ENCODE measurements around the gene SCPEP1. TPM values are rescaled to one million over a fixed set of nuclear protein-coding genes. Genes with fewer than 3 reads are reported as not detected.
A peak's percentile ranks its signal among the peaks of the same experiment; 100 is the strongest.

Gene SCPEP1
- total RNA-seq, 2 experiments from 2014 or later: 16.0 to 16.2 TPM

DNA sequence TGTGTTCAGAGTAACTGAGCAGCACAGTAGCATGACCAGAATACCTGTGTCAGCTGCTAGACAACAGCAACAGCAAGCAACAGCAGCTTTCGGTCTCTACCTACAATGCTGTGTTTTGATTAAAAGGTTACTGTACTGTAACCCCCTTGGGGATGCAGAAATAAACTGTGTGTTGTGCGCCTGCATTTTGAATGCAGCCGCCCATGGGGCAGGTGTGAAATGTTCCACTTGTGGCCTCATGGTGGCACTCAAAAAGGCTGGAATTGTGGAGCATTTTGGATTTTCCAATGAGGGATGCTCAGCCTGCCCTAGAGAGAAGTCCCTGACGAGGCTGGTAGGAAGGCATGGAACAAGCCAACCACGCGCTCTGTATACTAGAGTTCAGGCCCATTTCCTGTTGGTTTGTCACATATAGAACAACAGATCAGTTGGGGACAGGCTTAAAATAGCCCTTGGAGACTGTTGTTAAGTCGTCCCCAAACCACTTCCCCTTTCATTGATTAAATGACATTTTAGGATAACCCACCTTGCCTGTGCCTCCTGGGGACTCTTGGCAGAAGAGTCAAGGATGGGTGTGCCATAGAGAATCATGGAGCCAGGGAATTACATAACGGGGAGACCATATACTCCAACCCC lies 27.1 kb downstream of the SCPEP1 start:
- H3K4me3 Mint-ChIP-seq: no peak overlapping the region
- H3K9me3 Mint-ChIP-seq: no peaks in the 10 kb centered on the region
- H3K27ac Mint-ChIP-seq: peak overlapping the region; percentile 30
- H3K36me3 Mint-ChIP-seq: peaks cover 1% of the 10 kb centered on the region
- H3K4me1 Mint-ChIP-seq: peaks cover 7% of the 10 kb centered on the region
- no peaks in the 10 kb centered on the region for H3K27me3 Mint-ChIP-seq
- no peak for DNase-seq

GRCh38 chr17:57006040-57006439 lies 28.1 kb downstream of the SCPEP1 start:
- Mint-ChIP-seq H3K4me1 (peaks cover 12% of the 10 kb centered on the region), H3K36me3 (peaks cover 1% of the 10 kb centered on the region), H3K27me3 (no peaks in the 10 kb centered on the region), H3K4me3 (no peak overlapping the region), H3K27ac (no peak overlapping the region), H3K9me3 (no peaks in the 10 kb centered on the region)
- DNase-seq: no peak

DNA sequence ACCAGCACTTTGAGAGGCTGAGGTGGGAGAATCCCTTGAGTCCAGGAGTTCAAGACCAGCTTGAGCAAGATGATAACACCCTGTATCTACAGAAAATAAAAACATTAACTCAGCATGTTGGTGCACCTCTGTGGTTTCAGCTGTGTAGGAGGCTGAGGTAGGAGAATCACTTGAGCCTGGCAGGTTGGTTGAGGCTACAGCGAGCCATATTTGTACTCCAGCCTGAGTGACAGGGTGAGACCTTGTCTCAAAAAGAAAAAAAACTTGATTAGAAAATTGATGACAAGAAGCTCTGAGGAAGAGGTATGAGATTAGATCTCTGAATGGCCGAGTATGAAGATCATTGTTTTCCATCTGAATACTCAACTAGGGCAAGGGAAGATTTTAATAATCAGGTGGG lies 31.0 kb downstream of the SCPEP1 start:
- no peaks in the 10 kb centered on the region for H3K36me3 Mint-ChIP-seq
- H3K4me3 Mint-ChIP-seq: no peak overlapping the region
- no peaks in the 10 kb centered on the region for H3K27me3 Mint-ChIP-seq
- H3K9me3 Mint-ChIP-seq: no peaks in the 10 kb centered on the region
- DNase-seq: no peak
- H3K27ac Mint-ChIP-seq: no peak overlapping the region
- H3K4me1 Mint-ChIP-seq: peaks cover 12% of the 10 kb centered on the region

DNA sequence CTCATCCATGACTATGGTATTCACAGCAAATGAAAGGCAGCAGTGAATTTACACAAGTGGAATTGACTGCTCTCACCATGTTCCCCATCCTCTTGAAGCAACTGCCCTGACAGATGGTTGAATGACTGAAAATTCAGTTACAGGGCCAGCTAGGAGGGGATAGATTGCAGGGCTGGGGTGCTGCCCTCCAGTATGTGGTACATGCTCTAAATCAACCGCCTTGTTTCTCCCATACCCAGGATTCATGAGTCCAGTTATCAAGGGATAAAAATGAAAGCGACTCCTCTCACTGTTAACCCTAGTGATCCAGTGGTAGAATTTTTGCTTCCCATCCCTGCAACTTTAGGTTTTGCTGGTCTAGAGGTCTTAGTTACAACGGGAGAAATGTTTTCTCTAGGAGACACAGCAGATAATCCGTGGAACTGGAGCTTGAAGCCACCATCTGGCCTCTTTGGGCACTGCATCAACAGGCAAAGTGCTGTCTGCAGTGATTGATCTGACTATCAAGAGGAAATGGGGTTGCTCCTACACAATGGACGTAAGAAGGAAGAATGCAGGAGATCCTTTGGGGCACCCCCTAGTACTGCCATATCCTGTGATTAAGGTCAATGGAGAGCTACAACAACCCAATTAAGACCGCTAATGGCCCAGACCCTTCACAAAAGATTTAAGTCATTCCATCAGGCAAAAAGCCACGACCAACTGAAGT lies 32.0 kb downstream of the SCPEP1 start:
- Mint-ChIP-seq H3K27me3 (no peaks in the 10 kb centered on the region), H3K9me3 (no peaks in the 10 kb centered on the region), H3K4me1 (peaks cover 12% of the 10 kb centered on the region), H3K36me3 (no peaks in the 10 kb centered on the region), H3K27ac (no peak overlapping the region), H3K4me3 (peak overlapping the region; percentile 3)
- DNase-seq: peak; percentile 33

DNA sequence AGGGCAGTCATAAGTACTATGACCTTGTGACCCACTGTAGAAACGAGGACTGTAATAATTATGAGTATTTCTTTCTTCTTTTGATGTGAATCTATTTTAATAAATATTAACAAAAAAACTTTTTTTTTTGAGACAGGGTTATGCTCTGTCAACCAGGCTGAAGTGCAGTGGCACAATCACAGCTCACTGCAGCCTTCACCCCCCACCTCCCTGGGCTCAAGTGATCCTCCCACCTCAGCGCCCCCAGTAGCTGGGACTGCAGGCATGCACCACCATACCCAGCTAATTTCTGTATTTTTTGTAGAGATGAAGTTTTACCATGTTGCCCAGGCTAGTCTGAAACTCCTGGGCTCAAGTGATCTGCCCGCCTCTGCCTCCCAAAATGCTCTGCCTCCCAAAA lies 32.6 kb downstream of the SCPEP1 start:
- no peak for DNase-seq
- Mint-ChIP-seq H3K27ac (no peak overlapping the region), H3K36me3 (no peaks in the 10 kb centered on the region), H3K9me3 (no peaks in the 10 kb centered on the region), H3K4me1 (peaks cover 9% of the 10 kb centered on the region), H3K27me3 (no peaks in the 10 kb centered on the region), H3K4me3 (peak overlapping the region; percentile 3)

- H3K9me3 Mint-ChIP-seq: no peaks in the 10 kb centered on the region
- H3K36me3 Mint-ChIP-seq: no peaks in the 10 kb centered on the region
- H3K27ac Mint-ChIP-seq: no peak overlapping the region
- peaks cover 9% of the 10 kb centered on the region for H3K4me1 Mint-ChIP-seq
- no peak overlapping the region for H3K4me3 Mint-ChIP-seq
- no peaks in the 10 kb centered on the region for H3K27me3 Mint-ChIP-seq
- DNase-seq: no peak
Measured at GRCh38 chr17:57011491-57012015, 33.6 kb downstream of the SCPEP1 start.

DNA sequence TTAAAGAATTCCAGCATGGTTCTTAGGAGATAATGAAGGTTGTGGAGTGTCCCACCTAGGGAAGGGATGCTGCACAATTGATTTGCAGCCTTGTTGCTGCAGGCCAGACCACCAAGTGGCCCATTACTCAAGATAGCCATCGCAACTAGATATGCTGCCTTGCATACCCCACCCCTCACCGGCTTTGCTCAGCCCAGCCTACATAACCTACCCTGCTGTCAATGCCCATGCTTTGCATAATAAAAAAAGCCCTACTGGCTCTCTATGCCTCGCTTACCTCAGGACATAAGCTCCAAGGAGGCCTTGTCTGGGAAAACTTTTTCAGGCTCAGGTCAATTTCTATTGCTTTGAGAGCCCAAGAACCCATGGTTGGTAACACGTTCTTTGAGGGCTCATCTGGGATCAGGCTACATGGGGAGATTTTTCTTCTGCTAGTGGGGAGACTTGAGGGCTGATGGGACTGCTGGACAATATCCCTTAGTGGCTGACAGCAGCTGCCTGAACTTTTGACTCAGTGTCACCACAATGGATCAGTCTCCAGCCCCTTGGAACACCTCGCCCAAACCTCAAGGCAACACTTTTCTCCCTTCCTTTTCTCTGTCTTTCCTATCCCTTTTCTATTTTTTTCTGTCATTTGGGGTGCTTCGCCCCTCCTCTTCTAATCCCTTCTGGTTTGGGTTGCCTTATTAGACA lies 38.3 kb downstream of the SCPEP1 start:
- Mint-ChIP-seq H3K9me3 (no peaks in the 10 kb centered on the region), H3K4me3 (no peak overlapping the region), H3K36me3 (no peaks in the 10 kb centered on the region), H3K27me3 (peaks cover 4% of the 10 kb centered on the region), H3K4me1 (no peaks in the 10 kb centered on the region), H3K27ac (no peak overlapping the region)
- DNase-seq: no peak

DNA sequence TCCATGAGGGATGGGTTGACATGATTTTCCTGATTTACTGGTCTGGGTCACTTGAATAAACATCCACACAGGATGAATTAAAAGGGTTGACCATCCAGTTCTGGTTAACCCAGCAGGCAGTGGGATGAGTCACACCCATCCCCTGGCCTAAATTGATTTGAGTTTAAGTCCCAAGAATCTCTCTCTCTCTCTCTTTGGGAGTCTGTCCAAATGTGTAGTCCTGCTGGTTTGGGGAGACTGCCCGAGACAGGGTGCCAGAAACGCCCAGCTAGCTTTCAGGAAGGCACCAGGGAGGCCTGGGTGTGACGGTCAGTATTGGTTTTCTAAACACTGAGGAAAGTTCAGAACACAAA lies 38.8 kb downstream of the SCPEP1 start:
- Mint-ChIP-seq H3K9me3 (no peaks in the 10 kb centered on the region), H3K36me3 (no peaks in the 10 kb centered on the region), H3K27me3 (peaks cover 4% of the 10 kb centered on the region), H3K4me3 (no peak overlapping the region), H3K4me1 (no peaks in the 10 kb centered on the region), H3K27ac (no peak overlapping the region)
- no peak for DNase-seq

DNA sequence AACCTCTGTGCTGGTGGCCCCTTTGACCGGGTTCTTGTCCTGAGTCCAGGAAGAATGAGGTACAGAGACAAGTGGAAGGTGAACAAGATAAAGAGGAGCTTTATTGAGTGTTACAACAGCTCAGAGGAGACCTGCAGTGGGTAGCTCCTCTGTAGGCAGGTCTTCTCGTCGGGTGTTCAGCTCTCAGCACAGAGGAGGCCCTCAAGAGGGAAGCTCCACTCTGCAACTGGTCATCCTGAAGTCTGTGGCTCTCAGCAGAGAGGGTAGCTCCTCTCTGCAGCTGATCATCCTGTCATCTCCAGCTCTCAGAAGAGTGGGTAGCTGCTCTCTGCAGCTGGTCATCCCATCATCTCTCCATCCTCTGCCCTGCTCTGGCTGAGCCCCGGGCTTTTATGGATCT lies 39.7 kb downstream of the SCPEP1 start:
- Mint-ChIP-seq H3K9me3 (no peaks in the 10 kb centered on the region), H3K36me3 (no peaks in the 10 kb centered on the region), H3K4me1 (peaks cover 2% of the 10 kb centered on the region), H3K27ac (no peak overlapping the region), H3K4me3 (no peak overlapping the region), H3K27me3 (peaks cover 4% of the 10 kb centered on the region)
- DNase-seq: no peak

GRCh38 chr17:57020208-57020607 lies 42.3 kb downstream of the SCPEP1 start:
- Mint-ChIP-seq H3K4me1 (peaks cover 6% of the 10 kb centered on the region), H3K36me3 (no peaks in the 10 kb centered on the region), H3K4me3 (no peak overlapping the region), H3K9me3 (no peaks in the 10 kb centered on the region), H3K27ac (no peak overlapping the region), H3K27me3 (peaks cover 4% of the 10 kb centered on the region)
- no peak for DNase-seq

- Mint-ChIP-seq H3K36me3 (no peaks in the 10 kb centered on the region), H3K4me3 (no peak overlapping the region)
Measured at GRCh38 chr17:57021226-57021940, 43.5 kb downstream of the SCPEP1 start.

DNA sequence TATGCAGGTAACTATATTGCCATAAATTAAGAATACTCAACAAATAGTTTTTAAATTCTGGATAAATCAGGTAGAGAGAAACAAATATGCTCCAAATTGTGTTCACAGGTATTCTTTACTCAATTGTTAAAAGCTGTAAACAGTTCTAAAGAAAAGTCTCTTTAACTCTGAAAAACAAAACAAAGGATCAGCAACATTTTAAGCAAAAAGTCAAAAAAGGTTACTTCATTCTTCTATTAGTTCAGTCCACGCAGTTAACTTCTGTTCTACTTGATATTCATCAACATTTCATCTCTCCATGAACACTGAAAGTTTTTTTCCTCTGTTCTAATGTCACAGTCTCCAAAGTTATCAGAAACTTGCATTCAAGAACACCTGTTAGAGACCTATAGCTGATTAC lies 47.9 kb downstream of the SCPEP1 start:
- no peak for DNase-seq
- peaks cover 5% of the 10 kb centered on the region for H3K27me3 Mint-ChIP-seq
- no peak overlapping the region for H3K4me3 Mint-ChIP-seq
- H3K36me3 Mint-ChIP-seq: no peaks in the 10 kb centered on the region
- H3K4me1 Mint-ChIP-seq: peaks cover 6% of the 10 kb centered on the region
- no peak overlapping the region for H3K27ac Mint-ChIP-seq
- H3K9me3 Mint-ChIP-seq: peaks cover 25% of the 10 kb centered on the region

More at GRCh38 chr17:57021226-57021940, 43.5 kb downstream of the SCPEP1 start:
- Mint-ChIP-seq H3K27ac (no peak overlapping the region), H3K9me3 (peaks cover 6% of the 10 kb centered on the region), H3K4me1 (peaks cover 6% of the 10 kb centered on the region), H3K27me3 (peaks cover 4% of the 10 kb centered on the region)
- no peak for DNase-seq

- Mint-ChIP-seq H3K27me3 (peaks cover 5% of the 10 kb centered on the region), H3K27ac (no peak overlapping the region)
Measured at GRCh38 chr17:57027852-57028251, 49.9 kb downstream of the SCPEP1 start.

GRCh38 chr17:57032343-57032742 lies 54.4 kb downstream of the SCPEP1 start:
- Mint-ChIP-seq H3K4me1 (no peaks in the 10 kb centered on the region), H3K36me3 (no peaks in the 10 kb centered on the region), H3K9me3 (peaks cover 16% of the 10 kb centered on the region), H3K27me3 (peaks cover 20% of the 10 kb centered on the region), H3K4me3 (no peak overlapping the region), H3K27ac (no peak overlapping the region)
- no peak for DNase-seq

More at GRCh38 chr17:57027852-57028251, 49.9 kb downstream of the SCPEP1 start:
- H3K4me3 Mint-ChIP-seq: no peak overlapping the region
- H3K36me3 Mint-ChIP-seq: no peaks in the 10 kb centered on the region
- H3K4me1 Mint-ChIP-seq: peaks cover 1% of the 10 kb centered on the region
- DNase-seq: no peak
- peaks cover 25% of the 10 kb centered on the region for H3K9me3 Mint-ChIP-seq

DNA sequence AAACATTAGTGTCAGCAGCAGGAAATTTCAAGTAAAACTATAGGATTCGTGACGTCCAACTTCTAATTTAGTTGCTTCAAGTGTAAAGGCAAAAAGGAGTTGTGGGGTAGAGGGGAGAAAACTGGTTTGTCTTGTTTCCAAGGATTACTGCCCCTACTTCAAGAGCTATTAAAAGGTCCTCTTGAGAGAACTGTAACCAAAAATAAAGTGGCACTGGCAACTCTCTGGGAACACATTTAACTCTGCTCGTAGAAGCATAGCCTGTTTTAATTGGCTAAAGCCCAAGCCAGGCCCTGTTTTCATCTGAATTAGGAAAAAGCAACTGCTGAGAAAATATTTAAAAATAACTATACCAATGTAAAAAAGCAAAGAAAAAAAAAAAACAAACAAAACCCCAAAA lies 55.4 kb downstream of the SCPEP1 start:
- H3K9me3 Mint-ChIP-seq: peaks cover 10% of the 10 kb centered on the region
- H3K4me3 Mint-ChIP-seq: no peak overlapping the region
- peaks cover 25% of the 10 kb centered on the region for H3K27me3 Mint-ChIP-seq

More for the DNA sequence above, 55.4 kb downstream of the SCPEP1 start:
- Mint-ChIP-seq H3K4me1 (no peaks in the 10 kb centered on the region), H3K27ac (no peak overlapping the region), H3K36me3 (no peaks in the 10 kb centered on the region)
- DNase-seq: no peak
